HG03342 (cell line): ENCODE measurements around the gene CDHR4.
"Not testable (repeated sequence)": the region's sequence is repeated elsewhere in the genome, so short reads cannot be mapped to it uniquely, and the experiment has no call there.

Experiments
- ATAC-seq: cut with Tn5 transposase; IDR thresholded peaks from one replicate; pipeline ENCODE4 v1.9.1; 2021; ENCODE audit warnings: mild to moderate bottlenecking, moderate library complexity; ENCODE audit not compliant: unreplicated experiment

CDHR4 gene

DNA sequence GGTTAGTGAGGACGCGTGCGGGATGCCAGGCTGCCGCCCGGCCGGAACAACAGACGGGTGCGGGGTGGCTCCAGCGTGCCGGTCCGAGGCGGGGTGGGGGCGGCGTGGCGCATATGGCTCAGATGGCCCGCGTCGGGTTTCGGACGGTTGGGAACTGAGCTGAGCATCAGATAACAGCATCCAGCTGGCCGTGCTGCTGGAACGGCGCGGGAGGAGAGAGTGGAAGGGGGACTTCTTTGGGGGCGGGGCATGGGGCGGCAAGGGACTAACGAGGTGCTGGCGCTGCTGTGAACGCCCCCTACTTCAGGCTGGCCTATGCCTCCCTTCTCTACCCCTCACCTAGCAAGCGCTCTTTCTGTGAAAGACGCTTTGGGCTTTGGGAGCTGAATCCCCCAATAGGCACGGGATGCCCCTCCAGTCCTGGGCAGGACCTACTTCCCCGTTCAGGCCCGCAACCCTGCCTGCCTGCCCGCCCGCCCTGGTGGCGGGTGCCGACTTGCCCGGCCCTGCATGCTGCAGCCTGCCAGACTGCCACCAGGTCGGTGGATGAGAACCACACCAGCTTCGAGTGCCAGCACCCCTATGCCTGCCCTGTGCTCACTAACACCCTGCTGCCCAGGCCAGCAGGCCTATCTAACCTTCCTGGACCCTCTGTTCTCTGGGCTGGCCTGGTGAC, 3.9 kb upstream of the CDHR4 start:
- peak; percentile 6 for ATAC-seq

DNA sequence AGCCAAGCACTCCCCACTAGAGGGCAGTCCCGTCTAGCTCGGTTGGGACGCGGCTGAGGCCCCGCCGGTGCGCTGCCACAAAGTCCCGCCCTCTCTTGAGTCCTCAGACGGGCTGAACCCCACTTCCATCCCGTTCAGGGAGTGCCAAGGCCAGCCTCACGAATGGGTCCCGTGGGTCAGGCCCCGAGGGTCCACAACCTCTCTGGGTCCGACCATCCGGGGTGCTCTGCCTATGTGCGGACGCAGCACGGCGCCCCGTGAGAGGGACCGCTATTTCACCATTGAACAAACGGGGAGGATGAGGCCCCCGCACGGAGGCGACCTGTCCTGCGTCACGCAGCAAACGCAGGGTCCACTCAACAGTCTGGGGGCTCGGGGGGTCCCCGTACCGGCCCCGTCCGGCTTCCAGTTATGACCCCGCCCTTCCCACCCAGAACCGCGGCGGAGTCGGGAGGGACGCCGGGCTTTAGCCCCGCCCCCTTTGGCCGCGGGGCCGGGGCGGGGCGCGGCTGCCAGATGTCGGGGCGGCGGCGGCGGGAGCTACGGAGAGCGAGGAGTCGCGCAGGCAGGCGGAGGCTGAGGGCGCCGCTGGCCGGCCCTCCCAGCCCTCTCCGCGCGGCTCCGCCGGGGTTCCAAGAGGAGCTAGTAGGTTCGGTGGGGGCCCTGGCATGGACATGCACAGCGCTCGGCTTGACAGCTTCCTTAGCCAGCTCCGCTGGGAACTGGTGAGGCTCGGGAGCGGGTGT, 3.2 kb upstream of the CDHR4 start, which contains the start of gene INKA1:
Gene INKA1 (plus strand): TSS at position 543 of the 746 bp plus-strand sequence. CDS start 132 bp downstream, at position 675.
- ATAC-seq = peak; percentile 63

DNA sequence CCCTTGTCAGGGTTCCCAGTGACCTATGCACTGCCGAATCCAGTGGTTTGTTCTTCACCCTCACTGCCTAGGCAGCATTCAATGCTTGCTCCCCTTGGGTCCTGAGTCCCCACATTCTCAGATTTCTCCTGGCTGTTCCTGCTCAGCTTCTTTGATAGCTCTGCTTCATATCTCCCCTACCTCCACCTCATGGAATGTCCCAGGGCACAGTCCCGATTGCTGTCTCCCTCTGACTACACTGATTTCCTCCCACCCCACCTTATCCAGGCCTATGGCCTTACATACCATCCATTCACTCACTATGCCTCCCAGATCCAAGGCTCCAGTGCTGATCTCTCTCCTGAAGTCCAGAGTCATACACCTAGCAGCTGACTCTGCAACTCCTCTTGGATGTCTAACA, 1.5 kb upstream of the CDHR4 start:
- ATAC-seq = no peak

DNA sequence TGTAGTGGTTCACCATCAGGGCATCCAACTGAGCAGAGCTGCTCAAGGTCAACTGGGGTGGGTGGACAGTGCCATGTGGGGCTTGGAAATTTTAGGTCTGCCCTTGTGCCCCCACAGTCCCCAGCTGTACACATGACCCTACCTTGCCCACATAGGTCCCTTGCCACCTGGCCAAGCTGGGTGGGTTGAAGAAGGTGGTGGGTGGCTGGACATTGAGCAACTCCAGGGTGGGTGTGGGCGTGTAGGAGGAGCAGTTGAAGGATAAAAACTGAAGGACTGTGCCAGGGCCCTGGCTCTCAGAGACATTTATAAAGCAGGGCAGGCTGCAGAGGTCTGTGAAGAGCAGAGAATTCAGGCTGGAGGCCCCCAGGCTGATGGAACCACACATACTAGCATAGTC, 568 bp downstream of the CDHR4 start:
- no peak for ATAC-seq

DNA sequence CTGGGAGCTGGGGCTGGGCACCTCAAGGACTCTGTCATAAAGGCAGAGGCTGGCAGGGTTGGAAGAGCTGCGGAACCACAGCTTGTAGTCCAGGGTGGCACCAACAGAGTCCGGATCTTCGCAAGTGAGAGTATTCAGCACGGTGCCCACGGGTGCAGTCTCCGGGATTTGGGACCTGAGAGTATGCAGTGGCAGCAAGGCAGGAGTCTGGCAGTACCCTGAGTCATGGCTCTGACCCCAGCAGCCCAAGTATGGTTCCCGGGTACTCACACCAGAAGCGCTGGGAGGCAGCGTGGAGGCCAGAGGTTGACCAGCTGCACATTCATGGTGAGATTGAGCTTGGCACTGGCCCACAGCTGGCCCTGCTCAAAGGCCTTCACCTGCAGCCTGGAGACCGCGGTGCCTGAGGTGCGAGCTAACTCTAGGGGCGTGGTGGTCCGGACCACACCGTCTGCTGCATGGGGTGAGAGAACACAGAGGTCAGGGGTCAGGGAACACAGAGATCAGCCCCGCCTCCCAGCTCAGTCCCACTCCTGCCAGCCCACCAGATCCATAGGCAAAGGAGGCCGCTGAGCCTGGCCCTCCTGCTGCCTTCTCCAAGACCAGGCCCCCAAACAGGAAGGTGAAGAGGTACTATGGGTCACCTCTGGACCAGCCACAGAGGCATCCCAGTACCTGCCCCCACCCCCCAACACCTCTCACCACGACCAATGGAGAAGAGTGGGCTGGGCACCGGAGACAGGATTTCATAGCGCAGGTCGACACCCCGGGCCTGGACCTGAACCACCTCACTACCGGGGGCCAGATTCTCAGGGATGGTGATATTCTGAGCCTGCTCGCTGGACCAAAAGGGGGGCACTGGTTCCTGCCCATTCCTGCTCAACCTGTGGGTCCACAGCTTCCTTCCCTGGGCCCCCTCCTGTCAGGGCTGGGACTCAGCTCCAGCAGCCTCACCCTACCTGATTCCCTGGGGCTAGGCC, 4.5 kb downstream of the CDHR4 start:
- no peak for ATAC-seq

DNA sequence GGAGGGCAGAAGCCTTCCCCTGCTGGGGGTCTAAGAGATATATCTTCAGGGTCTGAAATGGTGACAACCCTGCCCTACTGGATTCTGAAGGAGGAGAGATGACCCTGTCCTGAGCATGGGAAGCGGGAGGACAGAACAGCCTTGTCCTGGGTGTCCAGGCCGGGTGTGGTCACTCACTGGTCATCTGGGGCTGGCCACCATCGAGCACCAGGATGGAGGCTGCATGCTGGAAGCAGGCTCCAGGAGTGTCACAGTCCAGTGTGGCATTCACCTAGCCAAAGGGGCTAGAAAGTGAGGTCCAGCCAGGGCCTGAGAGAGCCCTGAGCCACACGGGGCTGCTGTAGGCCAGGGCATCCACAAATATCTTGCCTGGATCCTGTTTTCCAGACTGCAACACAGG, 5.2 kb downstream of the CDHR4 start:
- no peak for ATAC-seq

DNA sequence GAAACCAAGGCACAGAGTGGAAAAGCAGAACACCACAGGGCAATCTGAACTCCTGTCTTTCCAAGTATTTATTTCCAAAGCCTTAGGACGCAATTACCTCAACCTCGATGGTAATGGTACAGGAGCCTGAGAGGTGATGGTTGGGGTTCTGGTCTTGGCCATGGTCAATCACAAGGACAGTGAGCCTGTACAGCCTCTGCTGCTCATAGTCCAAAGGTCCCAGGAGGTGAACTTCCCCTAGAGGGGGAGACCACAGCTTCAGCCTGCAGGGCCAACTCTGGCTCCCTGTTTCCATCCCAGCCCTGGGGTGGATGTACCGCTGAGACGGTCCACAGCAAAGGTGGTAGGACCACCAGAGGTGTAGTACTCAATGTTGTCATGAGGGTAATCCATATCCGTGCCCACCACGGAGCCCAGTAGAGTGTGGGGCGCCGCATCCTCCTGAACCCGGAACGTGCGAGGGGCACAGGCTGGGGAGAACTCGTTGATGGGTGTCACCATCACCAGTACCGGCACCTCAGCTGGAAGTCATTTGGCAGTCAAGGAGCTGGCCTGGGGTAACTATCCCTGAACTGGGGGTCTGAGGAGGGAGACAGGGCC, 6.1 kb downstream of the CDHR4 start:
- no peak for ATAC-seq

DNA sequence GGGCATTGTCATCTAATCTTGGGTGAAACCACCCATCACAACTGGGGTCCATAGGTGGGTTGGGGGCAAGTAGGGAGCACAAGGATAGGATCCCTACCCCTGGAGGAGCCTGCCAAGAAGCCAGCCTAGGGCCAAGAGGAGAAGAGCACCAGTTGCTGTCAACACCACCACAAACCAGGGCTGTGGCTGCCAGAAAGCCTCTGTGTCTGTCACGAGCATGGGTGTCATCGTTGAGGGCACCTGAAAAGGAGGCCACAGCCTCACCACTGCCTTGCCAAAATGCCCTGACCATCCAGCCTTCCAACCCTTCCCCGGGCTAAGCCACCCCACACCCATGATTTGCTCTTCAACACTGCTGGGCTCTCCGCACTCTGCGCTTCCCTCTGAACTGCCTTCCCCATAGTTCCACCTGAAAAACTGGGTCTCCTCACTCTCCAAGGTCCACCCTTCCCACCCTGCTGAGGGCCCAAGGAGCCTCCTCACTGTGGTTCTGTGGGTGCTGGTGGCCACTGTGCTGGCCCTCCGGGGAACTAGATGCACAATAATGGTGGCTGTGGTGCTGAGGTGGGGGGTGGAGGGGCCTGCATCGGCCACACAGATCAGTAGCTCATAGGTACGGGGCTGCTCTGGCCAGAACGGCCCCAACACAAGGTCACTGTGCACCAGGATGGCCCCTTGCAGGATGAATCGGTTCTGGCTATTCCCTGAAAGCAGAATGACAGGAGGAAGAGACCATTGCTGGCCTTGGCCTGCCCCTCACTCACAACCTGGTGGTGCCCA, 7.1 kb downstream of the CDHR4 start:
- ATAC-seq = no peak

DNA sequence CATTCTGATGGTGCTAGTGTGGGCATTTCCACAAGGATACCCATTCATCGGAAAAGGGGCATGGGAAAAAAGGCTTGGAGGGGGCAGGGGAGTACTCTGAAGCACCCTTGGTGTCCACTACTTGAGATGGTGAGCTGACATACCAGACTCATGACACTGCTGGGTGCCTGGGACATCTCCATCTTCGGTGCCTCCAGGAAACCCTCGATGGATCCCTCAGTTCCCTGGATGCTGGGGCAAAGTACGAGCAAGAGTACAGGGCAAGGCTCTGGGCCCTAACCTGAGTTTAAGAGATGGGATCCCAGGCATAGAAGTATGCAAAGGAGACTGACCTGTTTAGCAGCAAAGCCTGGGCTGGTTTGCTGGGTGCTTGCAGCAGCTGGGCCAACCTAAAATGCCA, 8.1 kb downstream of the CDHR4 start:
- ATAC-seq = no peak

DNA sequence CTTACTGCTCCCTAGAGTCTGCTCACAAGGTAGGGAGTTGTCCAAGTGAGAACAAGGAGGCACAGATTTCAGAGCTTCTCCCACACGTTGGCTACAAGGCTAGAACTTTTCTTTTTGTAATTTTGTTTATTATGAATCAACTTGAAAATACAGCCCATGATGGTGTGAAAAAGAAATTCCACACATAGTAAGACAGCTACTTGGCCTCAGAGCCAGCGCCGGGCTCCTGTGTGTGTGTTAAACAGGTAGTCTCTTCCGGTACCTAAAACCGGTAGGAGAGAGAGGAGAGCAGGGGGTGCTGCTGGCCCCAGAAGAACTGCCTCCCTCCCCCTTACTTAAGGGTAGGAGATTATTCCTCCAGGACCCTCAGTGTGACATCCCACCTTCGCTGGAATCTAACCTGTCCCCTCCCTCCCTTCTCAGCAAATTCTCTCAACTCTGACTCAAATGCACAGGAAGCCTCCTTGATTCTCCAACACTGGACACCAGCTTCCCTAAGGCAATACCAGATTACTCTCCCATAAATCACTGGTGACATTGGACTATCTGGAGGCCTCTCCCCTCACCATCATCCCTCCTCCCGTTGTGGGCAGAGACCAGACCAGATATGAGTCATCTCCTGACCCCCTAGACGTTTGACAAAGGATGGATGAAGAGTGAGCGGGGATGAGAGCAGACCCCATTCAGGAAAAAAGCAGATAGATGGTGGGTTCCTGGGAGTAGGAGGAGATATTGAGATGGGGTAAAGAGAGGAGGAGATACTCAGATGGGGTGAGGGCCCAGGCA, 8.9 kb downstream of the CDHR4 start:
- no peak for ATAC-seq

DNA sequence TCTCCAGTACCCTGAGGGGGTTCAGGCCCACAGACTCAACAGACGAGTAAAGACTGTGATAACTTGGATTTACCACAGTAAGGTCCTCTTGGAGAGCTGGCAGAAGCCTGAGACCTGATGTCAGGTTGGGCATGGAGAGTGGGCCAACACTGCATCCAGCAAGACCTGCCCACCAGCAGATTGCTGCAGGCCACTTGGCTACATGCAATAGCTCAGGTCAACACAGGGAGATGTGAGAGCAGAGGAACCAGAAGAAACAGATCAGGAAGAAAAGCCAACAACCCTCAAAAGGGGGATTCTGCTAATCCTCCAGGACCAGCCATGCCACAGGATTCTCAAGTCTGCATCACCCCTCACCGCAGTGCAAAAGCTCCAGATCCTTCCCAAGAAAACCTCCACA, 11.6 kb downstream of the CDHR4 start:
- ATAC-seq = no peak

DNA sequence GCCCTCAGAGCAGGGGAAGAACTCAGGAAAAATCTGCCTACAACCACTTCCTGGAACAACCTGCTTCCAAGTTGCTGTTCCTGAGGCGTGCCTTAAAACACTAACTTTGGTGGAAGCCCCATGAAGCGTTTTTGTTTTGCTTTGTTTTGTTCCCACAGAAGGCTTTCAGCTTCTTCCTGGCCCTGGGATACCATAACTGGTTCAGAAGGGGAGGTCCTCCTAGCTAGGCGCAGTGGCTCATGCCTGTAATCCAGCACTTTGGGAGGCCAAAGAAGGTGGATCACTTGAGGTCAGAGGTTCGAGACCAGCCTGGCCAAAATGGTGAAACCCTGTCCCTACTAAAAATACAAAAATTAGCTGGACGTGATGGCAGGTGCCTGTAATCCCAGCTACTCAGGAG, 12.1 kb downstream of the CDHR4 start:
- no peak for ATAC-seq

DNA sequence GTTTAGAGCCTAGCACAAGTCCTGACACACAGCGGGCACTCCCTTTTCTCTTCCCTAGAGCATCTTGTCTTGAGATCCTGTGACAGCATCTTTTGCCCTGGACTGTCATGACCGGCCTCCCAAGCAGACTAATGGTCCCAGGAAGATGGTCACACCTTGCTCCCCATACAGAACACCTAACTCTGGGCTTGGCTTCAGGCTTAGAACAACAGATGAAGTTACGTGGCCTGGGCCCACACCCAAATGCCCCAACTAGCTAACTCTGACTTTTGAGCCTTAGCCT, 12.6 kb downstream of the CDHR4 start:
- ATAC-seq = no peak

DNA sequence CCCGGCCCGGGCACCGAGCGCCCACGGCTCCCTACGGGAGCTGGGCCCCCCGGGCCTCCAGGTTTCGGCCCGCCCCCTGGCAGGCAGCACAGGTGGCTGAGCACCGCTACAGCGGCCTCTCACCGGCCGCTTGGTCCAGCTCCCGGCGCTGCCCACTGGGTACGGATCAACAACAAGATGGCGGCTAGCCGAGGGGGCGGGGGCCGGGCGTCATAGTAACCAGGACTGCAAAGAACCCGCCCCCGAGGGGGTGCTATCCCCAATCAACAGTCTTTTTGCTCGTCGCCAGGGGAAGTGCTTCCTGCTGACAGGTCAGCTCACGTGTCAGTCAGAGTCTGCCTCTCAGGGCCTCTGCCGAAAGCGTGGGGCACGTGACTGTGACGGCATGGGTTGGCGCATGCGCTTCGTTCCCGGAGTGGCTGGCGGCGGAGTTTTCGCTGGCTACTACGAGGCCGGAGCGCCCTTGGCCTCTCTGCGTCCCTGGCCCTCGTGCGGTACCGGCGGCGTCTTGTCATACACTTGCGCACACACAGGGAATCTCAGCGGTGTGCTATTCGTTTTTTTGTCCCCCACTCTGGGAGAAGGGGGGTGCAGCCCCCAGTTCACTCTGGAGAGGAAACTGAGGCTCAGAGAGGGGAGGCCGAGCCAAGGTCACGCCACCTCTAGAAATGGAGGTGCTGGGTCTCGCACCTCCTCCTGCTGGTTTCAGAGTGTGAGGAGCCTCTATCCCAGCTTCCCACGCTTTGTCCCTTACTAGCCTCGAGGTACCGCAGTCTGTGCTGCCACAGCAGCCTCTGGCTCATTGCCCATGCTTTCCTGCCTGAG, 13.1 kb downstream of the CDHR4 start, which contains the start of gene IP6K1:
Gene IP6K1 (minus strand): TSS at position 186 of the 825 bp plus-strand sequence. CDS start 38,502 bp downstream, outside the sequence.
- peak; percentile 99 for ATAC-seq

DNA sequence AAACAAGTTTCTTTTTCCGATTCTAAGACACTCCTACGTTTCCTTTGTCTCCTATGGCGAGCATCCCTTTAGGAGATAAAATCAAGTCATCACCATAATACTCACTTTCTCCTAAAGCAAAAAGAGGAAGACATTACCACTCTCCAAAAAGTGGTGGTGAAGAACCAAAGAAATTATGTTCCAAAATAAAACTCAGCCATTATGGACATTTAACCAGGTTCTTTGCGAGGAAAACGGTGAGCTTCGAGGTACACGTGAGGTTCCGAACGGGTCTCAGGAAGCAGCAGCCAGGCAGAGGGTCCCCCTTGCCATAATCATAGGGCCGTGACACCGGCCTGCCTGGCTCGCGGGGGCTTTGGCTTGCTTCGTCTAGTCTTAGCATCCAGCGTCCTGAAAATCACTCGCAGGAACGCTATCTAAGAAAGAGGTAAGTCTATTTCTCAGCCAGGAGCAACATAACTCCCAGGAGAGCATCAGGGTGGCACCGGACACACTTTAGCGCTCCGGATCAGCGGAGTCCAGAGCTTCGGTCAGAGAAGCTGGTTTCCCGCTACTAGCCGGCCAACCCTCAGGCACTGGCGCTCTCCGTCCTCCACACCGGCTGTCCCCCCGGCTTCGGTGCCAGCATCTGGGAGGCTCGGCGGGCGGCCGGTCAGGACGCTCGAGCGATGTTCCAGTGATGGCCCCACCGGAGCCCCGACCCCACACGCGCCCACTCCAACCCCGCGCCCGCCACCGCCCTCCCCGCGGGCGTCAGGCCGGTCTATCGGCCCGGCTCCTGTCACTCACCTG, 13.9 kb downstream of the CDHR4 start:
- ATAC-seq = peak; percentile 38

DNA sequence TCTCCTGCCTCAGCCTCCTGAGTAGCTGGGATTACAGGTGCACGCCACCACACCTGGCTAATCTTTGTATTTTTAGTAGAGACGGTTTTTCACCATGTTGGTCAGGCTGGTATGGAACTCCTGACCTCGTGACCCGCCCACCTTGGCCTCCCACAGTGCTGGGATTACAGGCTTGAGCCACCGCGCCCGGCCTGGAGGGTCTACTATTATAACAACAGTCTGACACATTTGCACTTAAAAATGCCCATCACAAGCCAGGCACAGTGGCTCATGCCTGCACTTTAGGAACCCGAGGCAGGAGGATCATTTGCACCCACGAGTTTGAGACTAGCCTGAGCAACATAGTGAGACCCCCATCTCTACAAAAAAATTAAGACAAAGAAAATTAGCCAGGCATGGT, 17.4 kb downstream of the CDHR4 start:
- ATAC-seq = not testable (repeated sequence)

DNA sequence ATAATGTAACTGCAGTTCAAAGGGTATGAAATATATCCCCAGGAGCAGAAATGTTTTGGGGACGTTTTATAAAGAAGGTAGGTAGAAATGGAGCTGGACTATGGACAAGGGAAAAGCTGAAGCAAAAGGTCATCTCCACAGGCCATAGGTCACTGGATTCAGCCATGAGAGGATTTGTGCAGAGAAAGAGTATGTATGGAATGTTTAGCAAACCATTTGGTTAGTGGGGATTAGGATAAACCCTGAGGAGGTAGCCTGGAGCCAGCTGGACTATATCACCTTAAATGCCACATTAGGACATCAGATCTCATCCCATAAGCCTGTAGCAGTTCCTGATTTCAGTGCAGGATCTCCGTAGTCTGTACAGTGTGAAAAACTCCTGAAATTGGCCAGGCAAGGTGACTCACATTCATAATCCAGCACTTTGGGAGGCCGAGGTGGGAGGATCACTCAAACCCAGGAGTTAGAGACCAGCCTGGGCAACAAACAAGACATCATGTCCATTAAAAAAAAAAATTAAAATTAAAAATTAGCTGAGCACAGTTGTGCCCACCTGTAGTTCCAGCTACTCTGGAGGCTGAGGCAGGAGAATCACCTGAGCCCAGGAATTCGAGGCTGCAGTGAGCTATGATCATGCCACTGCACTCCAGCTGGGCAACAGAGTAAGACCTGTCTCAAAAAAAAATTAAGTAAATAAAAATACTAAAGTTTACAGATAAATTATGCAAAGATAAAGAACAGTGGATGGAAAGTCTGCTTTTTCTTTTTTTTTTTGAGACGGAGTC, 18.1 kb downstream of the CDHR4 start:
- ATAC-seq = no peak
